GM23248 (cell line): ENCODE measurements around the gene OR2A1.
"Not testable (repeated sequence)": the region's sequence is repeated elsewhere in the genome, so short reads cannot be mapped to it uniquely, and the experiment has no call there.

ENCODE experiments used
- EZH2 ChIP-seq: fragments of 200-600 bp; sonication (generic); IDR thresholded peaks from 2 replicates; pipeline ENCODE4 v1.6.1; 2018; ENCODE audit warnings: antibody characterized with exemption, mild to moderate bottlenecking; ENCODE audit not compliant: insufficient read depth, poor library complexity, severe bottlenecking
- EZH2phosphoT487 ChIP-seq: fragments of 200-600 bp; sonication (generic); IDR thresholded peaks from 2 replicates; pipeline ENCODE4 v1.6.1; 2018; ENCODE audit warnings: antibody characterized with exemption, moderate library complexity, mild to moderate bottlenecking, low read depth; ENCODE audit not compliant: insufficient read depth

DNA sequence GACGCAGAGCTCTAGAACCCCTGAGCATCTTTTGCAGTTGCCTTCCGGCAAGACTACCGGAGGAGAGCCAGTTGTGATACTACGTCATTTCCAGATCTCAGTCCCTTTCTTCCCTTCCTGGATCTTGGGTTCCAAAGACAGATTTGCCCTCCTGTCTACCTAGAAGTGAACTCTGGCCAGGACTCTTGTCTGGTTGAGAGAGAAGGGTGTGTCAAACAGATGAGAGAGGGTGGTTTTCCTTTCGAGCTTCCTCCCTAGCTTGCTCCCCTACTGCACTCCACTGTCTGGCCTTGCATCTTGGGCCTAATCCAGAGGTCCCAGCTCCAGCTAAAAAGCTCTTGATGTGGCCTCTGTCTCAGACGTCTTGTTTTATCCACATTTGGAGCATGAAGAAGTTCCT lies 44.0 kb downstream of the OR2A1 start:
- not testable (repeated sequence) for TF ChIP-seq EZH2phosphoT487, EZH2
